NCI-H2081 (cell line): ENCODE measurements around the gene TDRD10.

Experiments
- DNase-seq, 2 experiments: peaks; one replicate each; lab custom pipeline; 2025; lab: John Stamatoyannopoulos, UW

TDRD10 gene

GRCh38 chr1:154553056-154554030 lies 51.3 kb downstream of the TDRD10 start:
- DNase-seq = no peak

GRCh38 chr1:154556422-154556821 lies 54.4 kb downstream of the TDRD10 start:
- DNase-seq = no peak

- DNase-seq = no peak
Measured at GRCh38 chr1:154557248-154557938, 55.4 kb downstream of the TDRD10 start.

- DNase-seq = peak in 1 of 2 experiments; percentile 53
Measured at GRCh38 chr1:154557939-154558719, 56.1 kb downstream of the TDRD10 start, which contains the start of gene UBE2Q1. UBE2Q1 (minus strand) TSS chr1:154558662; CDS start chr1:154558553, 109 bp downstream.

- DNase-seq = peak; percentile 100
Measured at GRCh38 chr1:154558720-154559465, 56.9 kb downstream of the TDRD10 start.

GRCh38 chr1:154559466-154560044 lies 57.5 kb downstream of the TDRD10 start:
- peak; percentile 96 to 97 for DNase-seq

GRCh38 chr1:154565876-154566275 lies 63.9 kb downstream of the TDRD10 start:
- DNase-seq = no peak

GRCh38 chr1:154567386-154568156 lies 65.6 kb downstream of the TDRD10 start, which contains the start of gene CHRNB2:
CHRNB2 (plus strand) TSS chr1:154567778; CDS start chr1:154568045, 267 bp downstream.
- DNase-seq = peak; percentile 86 to 93

GRCh38 chr1:154568157-154568815 lies 66.3 kb downstream of the TDRD10 start:
- DNase-seq = no peak

GRCh38 chr1:154571244-154571963 lies 69.4 kb downstream of the TDRD10 start:
- DNase-seq = no peak

- no peak for DNase-seq
Measured at GRCh38 chr1:154571964-154572288, 69.9 kb downstream of the TDRD10 start.

GRCh38 chr1:154572468-154573167 lies 70.6 kb downstream of the TDRD10 start:
- DNase-seq = no peak

- DNase-seq = no peak
Measured at GRCh38 chr1:154573168-154573510, 71.1 kb downstream of the TDRD10 start.

GRCh38 chr1:154574716-154575115 lies 72.7 kb downstream of the TDRD10 start:
- DNase-seq = peak; percentile 60 to 88

- no peak for DNase-seq
Measured at GRCh38 chr1:154575147-154575927, 73.3 kb downstream of the TDRD10 start.

GRCh38 chr1:154575951-154576566 lies 74.0 kb downstream of the TDRD10 start:
- no peak for DNase-seq
